ENCODE measurements around the gene DUSP14.
"Not testable (repeated sequence)": the region's sequence is repeated elsewhere in the genome, so short reads cannot be mapped to it uniquely, and the experiment has no call there.

The DUSP14 gene

DNA sequence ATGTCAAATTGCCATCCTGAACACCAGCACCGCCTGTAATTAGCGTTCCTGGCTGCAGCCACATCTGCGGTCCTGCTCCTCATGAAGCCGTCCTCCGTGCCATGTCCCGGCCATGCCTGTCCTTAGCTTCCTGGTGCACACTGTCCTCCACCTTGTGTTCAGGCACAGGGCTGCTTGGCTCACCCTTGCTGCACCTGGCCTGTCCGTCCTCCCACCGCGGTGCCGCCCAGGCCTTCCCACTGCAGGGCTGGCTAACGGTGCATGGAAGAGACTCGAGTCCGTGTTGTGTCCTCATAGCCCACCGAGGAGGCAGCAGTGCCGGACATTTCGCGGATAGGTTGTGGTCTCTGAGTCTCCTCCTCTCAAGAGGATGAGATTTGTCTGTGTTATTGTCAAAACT is 20.4 kb downstream of the DUSP14 start:
- H3K4me1 ChIP-seq (ENCODE audit: insufficient read depth, low read length): no peaks in the 10 kb centered on the region
- H3K9me3 ChIP-seq (ENCODE audit: insufficient read depth, low read length, severe bottlenecking): no peaks in the 10 kb centered on the region
- no peak for ATAC-seq (ENCODE audit: insufficient read depth, low read depth)
- H3K27me3 ChIP-seq (ENCODE audit: insufficient read depth, low read length, poor library complexity): no peaks in the 10 kb centered on the region
- H4K20me1 ChIP-seq (ENCODE audit: insufficient read depth, low read length): peaks cover 23% of the 10 kb centered on the region; the same call in 1 of the 2 replicates
- no peak overlapping the region for H3K4me3 ChIP-seq (ENCODE audit: low read depth in 1 of 2, low read length in 2 of 2)
- no peak overlapping the region for H2AFZ ChIP-seq (ENCODE audit: low read depth, low read length)
- H3K79me2 ChIP-seq (ENCODE audit: insufficient read depth, low read length): peaks cover 15% of the 10 kb centered on the region; the same call in 1 of the 2 replicates
- no peak overlapping the region for H3K4me2 ChIP-seq (ENCODE audit: insufficient read depth, low read length)
- H3K36me3 ChIP-seq (ENCODE audit: insufficient read depth, low read length): peaks cover 24% of the 10 kb centered on the region
- DNase-seq: no peak
- no peak overlapping the region for H3K27ac ChIP-seq (ENCODE audit: low read length)
- no peak for TF ChIP-seq CTCF (IDR thresholded peaks at IDR 0.05; ENCODE audit: borderline replicate concordance, extremely low read depth, low read length, poor library complexity, severe bottlenecking)
- TF ChIP-seq EZH2 (IDR thresholded peaks at IDR 0.05; ENCODE audit: borderline replicate concordance, low read depth, low read length, severe bottlenecking): no peak
- H3K9ac ChIP-seq (ENCODE audit: low read depth, low read length): no peak overlapping the region

GRCh38 chr17:37511642-37512041 is 22.0 kb downstream of the DUSP14 start:
- not testable (repeated sequence) for H3K4me3 ChIP-seq (ENCODE audit: low read depth in 1 of 2, low read length in 2 of 2); DNase-seq; H3K9ac ChIP-seq (ENCODE audit: low read depth, low read length)

GRCh38 chr17:37512442-37513068 is 22.9 kb downstream of the DUSP14 start:
- H3K36me3 ChIP-seq (ENCODE audit: insufficient read depth, low read length): peaks cover 42% of the 10 kb centered on the region
- TF ChIP-seq CTCF (IDR thresholded peaks at IDR 0.05; ENCODE audit: borderline replicate concordance, extremely low read depth, low read length, poor library complexity, severe bottlenecking) (no peak), EZH2 (IDR thresholded peaks at IDR 0.05; ENCODE audit: borderline replicate concordance, low read depth, low read length, severe bottlenecking) (no peak)
- peaks cover 11% of the 10 kb centered on the region; the same call in 1 of the 2 replicates for H3K79me2 ChIP-seq (ENCODE audit: insufficient read depth, low read length)
- no peak overlapping the region for H3K4me3 ChIP-seq (ENCODE audit: low read depth in 1 of 2, low read length in 2 of 2)
- H4K20me1 ChIP-seq (ENCODE audit: insufficient read depth, low read length): peaks cover 23% of the 10 kb centered on the region; the same call in 1 of the 2 replicates
- H3K4me2 ChIP-seq (ENCODE audit: insufficient read depth, low read length): no peak overlapping the region
- no peak overlapping the region for H2AFZ ChIP-seq (ENCODE audit: low read depth, low read length)
- no peaks in the 10 kb centered on the region for H3K4me1 ChIP-seq (ENCODE audit: insufficient read depth, low read length)
- ATAC-seq (ENCODE audit: insufficient read depth, low read depth) (no peak; the same call in 2 of the 3 replicates), DNase-seq (no peak)
- H3K27me3 ChIP-seq (ENCODE audit: insufficient read depth, low read length, poor library complexity): no peaks in the 10 kb centered on the region
- H3K27ac ChIP-seq (ENCODE audit: low read length): no peak overlapping the region
- H3K9me3 ChIP-seq (ENCODE audit: insufficient read depth, low read length, severe bottlenecking): no peaks in the 10 kb centered on the region
- no peak overlapping the region for H3K9ac ChIP-seq (ENCODE audit: low read depth, low read length)

More at GRCh38 chr17:37511642-37512041, 22.0 kb downstream of the DUSP14 start:
- H3K4me1 ChIP-seq (ENCODE audit: insufficient read depth, low read length); H3K9me3 ChIP-seq (ENCODE audit: insufficient read depth, low read length, severe bottlenecking); ATAC-seq (ENCODE audit: insufficient read depth, low read depth); H3K27ac ChIP-seq (ENCODE audit: low read length); H2AFZ ChIP-seq (ENCODE audit: low read depth, low read length); H3K27me3 ChIP-seq (ENCODE audit: insufficient read depth, low read length, poor library complexity); H3K4me2 ChIP-seq (ENCODE audit: insufficient read depth, low read length): not testable (repeated sequence)
- Histone ChIP-seq H4K20me1 (ENCODE audit: insufficient read depth, low read length) (peaks cover 23% of the 10 kb centered on the region; the same call in 1 of the 2 replicates), H3K79me2 (ENCODE audit: insufficient read depth, low read length) (peaks cover 14% of the 10 kb centered on the region; the same call in 1 of the 2 replicates), H3K36me3 (ENCODE audit: insufficient read depth, low read length) (peaks cover 32% of the 10 kb centered on the region)

- Histone ChIP-seq H2AFZ (ENCODE audit: low read depth, low read length) (no peak overlapping the region), H3K9ac (ENCODE audit: low read depth, low read length) (no peak overlapping the region), H3K4me1 (ENCODE audit: insufficient read depth, low read length) (no peaks in the 10 kb centered on the region), H4K20me1 (ENCODE audit: insufficient read depth, low read length) (peaks cover 19% of the 10 kb centered on the region; the same call in 1 of the 2 replicates), H3K79me2 (ENCODE audit: insufficient read depth, low read length) (peaks cover 7% of the 10 kb centered on the region; the same call in 1 of the 2 replicates), H3K9me3 (ENCODE audit: insufficient read depth, low read length, severe bottlenecking) (no peaks in the 10 kb centered on the region), H3K27me3 (ENCODE audit: insufficient read depth, low read length, poor library complexity) (no peaks in the 10 kb centered on the region), H3K36me3 (ENCODE audit: insufficient read depth, low read length) (peaks cover 53% of the 10 kb centered on the region), H3K27ac (ENCODE audit: low read length) (no peak overlapping the region), H3K4me3 (ENCODE audit: low read depth in 1 of 2, low read length in 2 of 2) (no peak overlapping the region), H3K4me2 (ENCODE audit: insufficient read depth, low read length) (no peak overlapping the region)
- no peak for TF ChIP-seq CTCF (IDR thresholded peaks at IDR 0.05; ENCODE audit: borderline replicate concordance, extremely low read depth, low read length, poor library complexity, severe bottlenecking)
- TF ChIP-seq EZH2 (IDR thresholded peaks at IDR 0.05; ENCODE audit: borderline replicate concordance, low read depth, low read length, severe bottlenecking): no peak
- no peak for ATAC-seq (ENCODE audit: insufficient read depth, low read depth)
- no peak for DNase-seq
These were observed 24.0 kb downstream of the DUSP14 start for GRCh38 chr17:37513711-37514110.

Measured in DND-41 (cell line).